WTC11 (cell line): ENCODE data around the gene ARHGAP25. TPM values are rescaled to one million over a fixed set of nuclear protein-coding genes. Genes with fewer than 3 reads are reported as not detected.

Experiments
- ATAC-seq: fragments of 200-7000 bp; cut with Tn5 transposase; 2 replicates; pipeline ENCODE4 v1.10.0; 2021; ENCODE audit warnings: mild to moderate bottlenecking, moderate library complexity
- CTCF ChIA-PET: fragments of 300-600 bp; sonication (Branson Sonifier 250); formaldehyde crosslinking; loops from one replicate; lab custom pipeline; 2021; ENCODE audit warnings: antibody characterized with exemption; lab: Charles Lee
- POLR2A ChIA-PET: fragments of 350-600 bp; sonication (Branson Sonifier 250); formaldehyde crosslinking; loops from one replicate; lab custom pipeline; 2021; ENCODE audit warnings: antibody characterized with exemption; lab: Charles Lee
- DNase-seq: peaks from one replicate; pipeline ENCODE4 v3.0.0; 2021; ENCODE audit warnings: low spot score
- H3K27ac Mint-ChIP-seq: 2 replicates; pipeline ENCODE4 v1.8.0; 2021; ENCODE audit warnings: mixed read lengths
- H3K27me3 Mint-ChIP-seq: 2 replicates; pipeline ENCODE4 v1.8.0; 2021; ENCODE audit warnings: low read depth, mild to moderate bottlenecking, moderate library complexity, mixed read lengths
- H3K36me3 Mint-ChIP-seq: 2 replicates; pipeline ENCODE4 v1.8.0; 2021; ENCODE audit warnings: mixed read lengths
- H3K4me1 Mint-ChIP-seq: 2 replicates; pipeline ENCODE4 v1.8.0; 2022; ENCODE audit warnings: mixed read lengths
- H3K4me3 Mint-ChIP-seq: 2 replicates; pipeline ENCODE4 v1.8.0; 2021; ENCODE audit warnings: mild to moderate bottlenecking, moderate library complexity, mixed read lengths
- H3K9me3 Mint-ChIP-seq: 2 replicates; pipeline ENCODE4 v1.8.0; 2021; ENCODE audit warnings: mixed read lengths
- ATF6 ChIP-seq: sonication (generic); formaldehyde crosslinking; IDR thresholded peaks from 2 replicates; pipeline ENCODE4 v1.8.1; 2023; ENCODE audit warnings: mild to moderate bottlenecking, missing genetic modification reagents
- CBFB ChIP-seq: sonication (generic); formaldehyde crosslinking; IDR thresholded peaks from 2 replicates; pipeline ENCODE4 v1.8.1; 2022; ENCODE audit warnings: mild to moderate bottlenecking, low read depth, missing genetic modification reagents
- CDX4 ChIP-seq: fragments of 250-450 bp; sonication (Bioruptor Pico); IDR thresholded peaks from 2 replicates; pipeline ENCODE4 v1.9.0; 2021; ENCODE audit warnings: moderate library complexity, mild to moderate bottlenecking, inconsistent platforms, borderline replicate concordance
- HMGA2 ChIP-seq: fragments of 250-450 bp; sonication (Bioruptor Pico); IDR thresholded peaks from 2 replicates; pipeline ENCODE4 v1.4.0; 2021; ENCODE audit warnings: mild to moderate bottlenecking, moderate library complexity
- MYBL2 ChIP-seq: sonication (generic); formaldehyde crosslinking; IDR thresholded peaks from 2 replicates; pipeline ENCODE4 v1.8.1; 2023; ENCODE audit warnings: mild to moderate bottlenecking, moderate library complexity, missing genetic modification reagents
- NFATC4 ChIP-seq: fragments of 250-450 bp; sonication (Bioruptor Pico); IDR thresholded peaks from 2 replicates; pipeline ENCODE4 v1.9.0; 2021; ENCODE audit warnings: mild to moderate bottlenecking
- NR1H2 ChIP-seq: sonication (generic); formaldehyde crosslinking; IDR thresholded peaks from 2 replicates; pipeline ENCODE4 v1.9.0; 2021; ENCODE audit warnings: mild to moderate bottlenecking, moderate library complexity, missing genetic modification reagents
- SMAD3 ChIP-seq: sonication (generic); formaldehyde crosslinking; IDR thresholded peaks from 2 replicates; pipeline ENCODE4 v1.8.0; 2022; ENCODE audit warnings: missing genetic modification reagents, mild to moderate bottlenecking, borderline replicate concordance
- SMAD4 ChIP-seq: sonication (generic); formaldehyde crosslinking; IDR thresholded peaks from 2 replicates; pipeline ENCODE4 v1.8.0; 2022; ENCODE audit warnings: mild to moderate bottlenecking, missing genetic modification reagents
- SP1 ChIP-seq: sonication (generic); formaldehyde crosslinking; conservative IDR thresholded peaks from 2 replicates; pipeline ENCODE4 v1.8.1; 2022; ENCODE audit warnings: missing genetic modification reagents
- TP53 ChIP-seq: sonication (generic); formaldehyde crosslinking; IDR thresholded peaks from 2 replicates; pipeline ENCODE4 v1.8.1; 2023; ENCODE audit warnings: mild to moderate bottlenecking, missing genetic modification reagents
- USF2 ChIP-seq: sonication (generic); formaldehyde crosslinking; IDR thresholded peaks from 2 replicates; pipeline ENCODE4 v1.8.1; 2023; ENCODE audit warnings: mild to moderate bottlenecking, missing genetic modification reagents, moderate library complexity
- ZBTB21 ChIP-seq: sonication (generic); formaldehyde crosslinking; IDR thresholded peaks from 2 replicates; pipeline ENCODE4 v1.8.1; 2023; ENCODE audit warnings: mild to moderate bottlenecking, missing genetic modification reagents, borderline replicate concordance
- ZNF121 ChIP-seq: sonication (generic); formaldehyde crosslinking; IDR thresholded peaks from 2 replicates; pipeline ENCODE4 v1.8.0; 2023; ENCODE audit warnings: missing genetic modification reagents
- ZNF317 ChIP-seq: sonication (generic); formaldehyde crosslinking; IDR thresholded peaks from 2 replicates; pipeline ENCODE4 v1.8.1; 2023; ENCODE audit warnings: low read depth, mild to moderate bottlenecking, moderate library complexity, missing genetic modification reagents, borderline replicate concordance
- ZNF396 ChIP-seq: fragments of 250-450 bp; sonication (Bioruptor Pico); IDR thresholded peaks from 2 replicates; pipeline ENCODE4 v1.8.0; 2021; ENCODE audit warnings: mild to moderate bottlenecking, moderate library complexity, borderline replicate concordance
- ZSCAN18 ChIP-seq: fragments of 250-450 bp; sonication (Bioruptor Pico); IDR thresholded peaks from 2 replicates; pipeline ENCODE4 v2.1.2; 2022; ENCODE audit warnings: mild to moderate bottlenecking, moderate library complexity
- total RNA-seq: library from RNA; stranded (reverse); gene quantifications from 3 replicates; pipeline ENCODE4 v1.2.3, GENCODE V29; 2021
- TF ChIP-seq, protein P1 (sequence below): sonication (generic); formaldehyde crosslinking; IDR thresholded peaks from 2 replicates; pipeline ENCODE4 v1.8.0; 2022; ENCODE audit warnings: mild to moderate bottlenecking, missing genetic modification reagents
- TF ChIP-seq, protein P2 (sequence below): sonication (generic); formaldehyde crosslinking; IDR thresholded peaks from 2 replicates; pipeline ENCODE4 v1.8.1; 2023; ENCODE audit warnings: mild to moderate bottlenecking, moderate library complexity, missing genetic modification reagents
- TF ChIP-seq, protein P3 (sequence below): fragments of 200-600 bp; IDR thresholded peaks from 2 replicates; pipeline ENCODE4 v1.8.0; 2022; ENCODE audit warnings: antibody characterized with exemption
- TF ChIP-seq, protein P4 (sequence below): sonication (generic); formaldehyde crosslinking; IDR thresholded peaks from 2 replicates; pipeline ENCODE4 v1.8.0; 2022; ENCODE audit warnings: missing genetic modification reagents
- TF ChIP-seq, protein P5 (sequence below): fragments of 250-450 bp; sonication (Bioruptor Pico); IDR thresholded peaks from 2 replicates; pipeline ENCODE4 v1.8.0; 2021; ENCODE audit warnings: mild to moderate bottlenecking

Gene ARHGAP25
- total RNA-seq, 1 experiment from 2014 or later = 2.9 TPM

DNA sequence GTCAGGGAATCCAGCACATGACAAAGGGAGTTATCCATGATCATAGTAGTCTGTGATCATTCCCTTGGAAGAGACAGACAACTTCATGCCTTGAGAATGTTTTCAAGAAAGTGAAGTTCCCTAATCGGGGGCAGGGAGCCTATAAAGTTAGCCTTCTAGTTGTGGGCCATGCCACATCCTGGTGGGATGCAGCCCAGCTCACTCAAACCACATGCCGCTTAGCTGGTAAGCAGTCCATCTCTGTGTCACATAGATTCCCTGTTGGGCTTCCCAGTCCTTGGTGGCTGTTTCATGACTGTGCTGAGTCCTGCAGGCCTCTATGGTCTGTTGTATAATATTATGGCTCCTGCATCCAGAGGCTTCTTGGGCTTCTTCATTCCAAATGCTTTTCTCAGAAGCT is 11.4 kb upstream of the ARHGAP25 start (continued):
- TF ChIP-seq, protein P1, sequence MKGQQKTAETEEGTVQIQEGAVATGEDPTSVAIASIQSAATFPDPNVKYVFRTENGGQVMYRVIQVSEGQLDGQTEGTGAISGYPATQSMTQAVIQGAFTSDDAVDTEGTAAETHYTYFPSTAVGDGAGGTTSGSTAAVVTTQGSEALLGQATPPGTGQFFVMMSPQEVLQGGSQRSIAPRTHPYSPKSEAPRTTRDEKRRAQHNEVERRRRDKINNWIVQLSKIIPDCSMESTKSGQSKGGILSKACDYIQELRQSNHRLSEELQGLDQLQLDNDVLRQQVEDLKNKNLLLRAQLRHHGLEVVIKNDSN = no peak
- TF ChIP-seq ZNF121 (CRISPR knock-in tag) (no peak), NR1H2 (CRISPR knock-in tag) (no peak)

DNA sequence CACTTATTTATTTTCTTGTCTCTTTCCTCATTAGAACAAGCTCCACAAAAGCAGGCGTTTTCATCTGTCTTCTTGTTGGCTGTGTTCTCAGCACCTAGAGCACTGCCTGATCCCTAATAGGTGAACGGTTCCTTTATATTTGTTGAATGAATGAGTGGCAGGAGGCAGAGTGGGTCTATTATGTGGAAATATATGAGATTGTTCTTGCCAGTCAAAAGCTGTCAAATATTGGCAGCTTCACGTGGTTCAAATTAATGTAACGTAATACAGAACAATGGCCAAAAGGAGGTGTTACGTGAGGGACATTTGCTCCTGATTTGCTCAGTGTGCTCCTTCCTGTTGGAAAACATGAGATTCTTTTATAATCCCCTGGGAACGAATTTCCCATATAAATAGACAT is 8.5 kb upstream of the ARHGAP25 start:
- ATAC-seq = no peak
- H3K4me3 Mint-ChIP-seq = no peak overlapping the region
- CTCF ChIA-PET = interaction anchor here (0.9 to 1.0 kb wide), 2 partner anchors 131 to 199 kb away, joined by 3 read pairs; no protein-coding TSS in a partner anchor
- TF ChIP-seq ZNF396 (CRISPR knock-in tag) (no peak), NFATC4 (CRISPR knock-in tag) (no peak), SMAD3 (CRISPR knock-in tag) (no peak), CDX4 (CRISPR knock-in tag) (no peak), MYBL2 (no peak), ZNF317 (no peak), CBFB (CRISPR knock-in tag) (no peak), SP1 (no peak), HMGA2 (CRISPR knock-in tag) (no peak), ZBTB21 (CRISPR knock-in tag) (no peak), ATF6 (no peak), USF2 (no peak), TP53 (CRISPR knock-in tag) (no peak), SMAD4 (CRISPR knock-in tag) (no peak), ZSCAN18 (no peak)
- TF ChIP-seq, protein P2, sequence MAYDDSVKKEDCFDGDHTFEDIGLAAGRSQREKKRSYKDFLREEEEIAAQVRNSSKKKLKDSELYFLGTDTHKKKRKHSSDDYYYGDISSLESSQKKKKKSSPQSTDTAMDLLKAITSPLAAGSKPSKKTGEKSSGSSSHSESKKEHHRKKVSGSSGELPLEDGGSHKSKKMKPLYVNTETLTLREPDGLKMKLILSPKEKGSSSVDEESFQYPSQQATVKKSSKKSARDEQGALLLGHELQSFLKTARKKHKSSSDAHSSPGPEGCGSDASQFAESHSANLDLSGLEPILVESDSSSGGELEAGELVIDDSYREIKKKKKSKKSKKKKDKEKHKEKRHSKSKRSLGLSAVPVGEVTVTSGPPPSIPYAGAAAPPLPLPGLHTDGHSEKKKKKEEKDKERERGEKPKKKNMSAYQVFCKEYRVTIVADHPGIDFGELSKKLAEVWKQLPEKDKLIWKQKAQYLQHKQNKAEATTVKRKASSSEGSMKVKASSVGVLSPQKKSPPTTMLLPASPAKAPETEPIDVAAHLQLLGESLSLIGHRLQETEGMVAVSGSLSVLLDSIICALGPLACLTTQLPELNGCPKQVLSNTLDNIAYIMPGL (CRISPR knock-in tag) = no peak
- TF ChIP-seq, protein P3, sequence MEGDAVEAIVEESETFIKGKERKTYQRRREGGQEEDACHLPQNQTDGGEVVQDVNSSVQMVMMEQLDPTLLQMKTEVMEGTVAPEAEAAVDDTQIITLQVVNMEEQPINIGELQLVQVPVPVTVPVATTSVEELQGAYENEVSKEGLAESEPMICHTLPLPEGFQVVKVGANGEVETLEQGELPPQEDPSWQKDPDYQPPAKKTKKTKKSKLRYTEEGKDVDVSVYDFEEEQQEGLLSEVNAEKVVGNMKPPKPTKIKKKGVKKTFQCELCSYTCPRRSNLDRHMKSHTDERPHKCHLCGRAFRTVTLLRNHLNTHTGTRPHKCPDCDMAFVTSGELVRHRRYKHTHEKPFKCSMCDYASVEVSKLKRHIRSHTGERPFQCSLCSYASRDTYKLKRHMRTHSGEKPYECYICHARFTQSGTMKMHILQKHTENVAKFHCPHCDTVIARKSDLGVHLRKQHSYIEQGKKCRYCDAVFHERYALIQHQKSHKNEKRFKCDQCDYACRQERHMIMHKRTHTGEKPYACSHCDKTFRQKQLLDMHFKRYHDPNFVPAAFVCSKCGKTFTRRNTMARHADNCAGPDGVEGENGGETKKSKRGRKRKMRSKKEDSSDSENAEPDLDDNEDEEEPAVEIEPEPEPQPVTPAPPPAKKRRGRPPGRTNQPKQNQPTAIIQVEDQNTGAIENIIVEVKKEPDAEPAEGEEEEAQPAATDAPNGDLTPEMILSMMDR = no peak
- TF ChIP-seq, protein P4, sequence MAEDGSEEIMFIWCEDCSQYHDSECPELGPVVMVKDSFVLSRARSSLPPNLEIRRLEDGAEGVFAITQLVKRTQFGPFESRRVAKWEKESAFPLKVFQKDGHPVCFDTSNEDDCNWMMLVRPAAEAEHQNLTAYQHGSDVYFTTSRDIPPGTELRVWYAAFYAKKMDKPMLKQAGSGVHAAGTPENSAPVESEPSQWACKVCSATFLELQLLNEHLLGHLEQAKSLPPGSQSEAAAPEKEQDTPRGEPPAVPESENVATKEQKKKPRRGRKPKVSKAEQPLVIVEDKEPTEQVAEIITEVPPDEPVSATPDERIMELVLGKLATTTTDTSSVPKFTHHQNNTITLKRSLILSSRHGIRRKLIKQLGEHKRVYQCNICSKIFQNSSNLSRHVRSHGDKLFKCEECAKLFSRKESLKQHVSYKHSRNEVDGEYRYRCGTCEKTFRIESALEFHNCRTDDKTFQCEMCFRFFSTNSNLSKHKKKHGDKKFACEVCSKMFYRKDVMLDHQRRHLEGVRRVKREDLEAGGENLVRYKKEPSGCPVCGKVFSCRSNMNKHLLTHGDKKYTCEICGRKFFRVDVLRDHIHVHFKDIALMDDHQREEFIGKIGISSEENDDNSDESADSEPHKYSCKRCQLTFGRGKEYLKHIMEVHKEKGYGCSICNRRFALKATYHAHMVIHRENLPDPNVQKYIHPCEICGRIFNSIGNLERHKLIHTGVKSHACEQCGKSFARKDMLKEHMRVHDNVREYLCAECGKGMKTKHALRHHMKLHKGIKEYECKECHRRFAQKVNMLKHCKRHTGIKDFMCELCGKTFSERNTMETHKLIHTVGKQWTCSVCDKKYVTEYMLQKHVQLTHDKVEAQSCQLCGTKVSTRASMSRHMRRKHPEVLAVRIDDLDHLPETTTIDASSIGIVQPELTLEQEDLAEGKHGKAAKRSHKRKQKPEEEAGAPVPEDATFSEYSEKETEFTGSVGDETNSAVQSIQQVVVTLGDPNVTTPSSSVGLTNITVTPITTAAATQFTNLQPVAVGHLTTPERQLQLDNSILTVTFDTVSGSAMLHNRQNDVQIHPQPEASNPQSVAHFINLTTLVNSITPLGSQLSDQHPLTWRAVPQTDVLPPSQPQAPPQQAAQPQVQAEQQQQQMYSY (CRISPR knock-in tag) = no peak
- TF ChIP-seq, protein P5, sequence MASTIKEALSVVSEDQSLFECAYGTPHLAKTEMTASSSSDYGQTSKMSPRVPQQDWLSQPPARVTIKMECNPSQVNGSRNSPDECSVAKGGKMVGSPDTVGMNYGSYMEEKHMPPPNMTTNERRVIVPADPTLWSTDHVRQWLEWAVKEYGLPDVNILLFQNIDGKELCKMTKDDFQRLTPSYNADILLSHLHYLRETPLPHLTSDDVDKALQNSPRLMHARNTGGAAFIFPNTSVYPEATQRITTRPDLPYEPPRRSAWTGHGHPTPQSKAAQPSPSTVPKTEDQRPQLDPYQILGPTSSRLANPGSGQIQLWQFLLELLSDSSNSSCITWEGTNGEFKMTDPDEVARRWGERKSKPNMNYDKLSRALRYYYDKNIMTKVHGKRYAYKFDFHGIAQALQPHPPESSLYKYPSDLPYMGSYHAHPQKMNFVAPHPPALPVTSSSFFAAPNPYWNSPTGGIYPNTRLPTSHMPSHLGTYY (CRISPR knock-in tag) = no peak

More for the DNA sequence above, 8.5 kb upstream of the ARHGAP25 start:
- Mint-ChIP-seq H3K36me3 (no peaks in the 10 kb centered on the region), H3K27ac (no peak overlapping the region), H3K4me1 (peaks cover 18% of the 10 kb centered on the region), H3K27me3 (no peaks in the 10 kb centered on the region), H3K9me3 (no peaks in the 10 kb centered on the region)
- POLR2A ChIA-PET = interaction anchor here (0.5 kb wide), 1 partner anchor 66 kb away, joined by 3 read pairs; no protein-coding TSS in a partner anchor
- DNase-seq = no peak
